HG03196 (cell line): Measurements from ENCODE around the gene SPRING1.
A peak's percentile ranks its signal among the peaks of the same experiment; 100 is the strongest.
"Not testable (repeated sequence)": the region's sequence is repeated elsewhere in the genome, so short reads cannot be mapped to it uniquely, and the experiment has no call there.

Experiments used
- ATAC-seq: cut with Tn5 transposase; IDR thresholded peaks from one replicate; pipeline ENCODE4 v1.9.1; 2021; ENCODE audit not compliant: unreplicated experiment

The SPRING1 gene, protein sequence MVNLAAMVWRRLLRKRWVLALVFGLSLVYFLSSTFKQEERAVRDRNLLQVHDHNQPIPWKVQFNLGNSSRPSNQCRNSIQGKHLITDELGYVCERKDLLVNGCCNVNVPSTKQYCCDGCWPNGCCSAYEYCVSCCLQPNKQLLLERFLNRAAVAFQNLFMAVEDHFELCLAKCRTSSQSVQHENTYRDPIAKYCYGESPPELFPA

DNA sequence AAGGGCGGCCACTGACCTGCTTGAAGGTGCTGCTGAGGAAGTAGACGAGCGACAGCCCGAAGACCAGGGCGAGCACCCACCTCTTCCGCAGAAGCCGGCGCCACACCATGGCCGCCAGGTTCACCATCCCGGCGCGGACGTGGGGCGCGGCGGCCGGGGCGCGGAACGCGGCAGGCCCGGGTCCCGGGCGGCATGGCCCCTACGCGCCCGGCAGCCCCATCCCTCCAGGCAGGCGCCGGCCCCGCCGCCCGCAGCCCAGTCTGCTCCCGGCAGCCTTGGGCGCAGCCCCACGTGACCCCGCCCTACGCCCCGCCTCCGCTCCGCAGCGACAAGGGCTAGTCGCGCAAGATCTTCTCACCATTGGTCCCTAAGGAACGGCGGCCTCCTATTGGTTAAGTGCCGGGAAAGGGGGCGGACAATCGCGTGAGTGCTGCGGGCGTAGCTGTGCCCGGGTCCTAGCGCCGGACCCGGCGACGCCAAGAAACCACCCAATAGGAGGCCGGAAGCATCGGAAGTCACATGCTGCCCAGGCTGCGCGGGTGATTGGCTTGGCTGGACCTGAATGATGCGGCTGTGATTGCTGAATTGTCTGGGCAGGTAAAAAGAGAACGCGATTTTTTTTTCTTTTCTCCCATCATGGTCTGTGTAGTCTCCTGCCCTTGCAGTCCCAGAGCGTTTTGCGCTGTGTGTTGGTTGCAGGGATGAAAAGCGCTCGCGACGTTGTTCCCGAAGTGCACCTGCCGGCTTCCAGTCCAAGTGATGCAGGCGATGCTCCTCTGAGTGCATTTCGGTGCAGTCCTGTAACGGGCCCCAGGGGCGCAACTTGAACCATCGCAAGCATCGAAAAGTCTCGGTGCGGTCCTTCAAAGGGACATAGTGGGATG is at the start of gene SPRING1, which contains the start of gene RNFT2:
TSS of gene SPRING1 (minus strand) at position 296 of the 884 bp plus-strand sequence. CDS start at position 127, 169 bp downstream.
TSS of gene RNFT2 (plus strand) at position 542 of the 884 bp plus-strand sequence. CDS start 2,183 bp downstream, outside the sequence.
- ATAC-seq: peak; percentile 97

DNA sequence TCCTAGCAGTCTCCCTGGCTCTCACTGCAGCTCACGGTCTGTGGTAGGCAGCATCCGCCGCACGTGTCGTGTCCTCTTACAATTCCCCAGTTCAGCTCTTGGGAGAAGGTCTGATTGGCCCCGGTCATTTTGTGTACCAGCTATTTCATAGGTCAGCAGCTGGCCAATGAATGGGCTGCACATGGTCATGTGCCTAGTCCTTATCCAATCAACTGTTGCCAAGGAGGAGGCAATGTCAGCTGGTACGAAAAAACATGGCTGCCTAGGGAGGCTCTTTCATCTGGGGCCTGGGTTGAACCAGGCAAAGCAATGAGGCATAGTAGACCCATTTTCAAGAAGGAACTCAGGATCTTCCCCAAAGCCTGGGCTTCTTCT is 46.4 kb upstream of the SPRING1 start:
- no peak for ATAC-seq

DNA sequence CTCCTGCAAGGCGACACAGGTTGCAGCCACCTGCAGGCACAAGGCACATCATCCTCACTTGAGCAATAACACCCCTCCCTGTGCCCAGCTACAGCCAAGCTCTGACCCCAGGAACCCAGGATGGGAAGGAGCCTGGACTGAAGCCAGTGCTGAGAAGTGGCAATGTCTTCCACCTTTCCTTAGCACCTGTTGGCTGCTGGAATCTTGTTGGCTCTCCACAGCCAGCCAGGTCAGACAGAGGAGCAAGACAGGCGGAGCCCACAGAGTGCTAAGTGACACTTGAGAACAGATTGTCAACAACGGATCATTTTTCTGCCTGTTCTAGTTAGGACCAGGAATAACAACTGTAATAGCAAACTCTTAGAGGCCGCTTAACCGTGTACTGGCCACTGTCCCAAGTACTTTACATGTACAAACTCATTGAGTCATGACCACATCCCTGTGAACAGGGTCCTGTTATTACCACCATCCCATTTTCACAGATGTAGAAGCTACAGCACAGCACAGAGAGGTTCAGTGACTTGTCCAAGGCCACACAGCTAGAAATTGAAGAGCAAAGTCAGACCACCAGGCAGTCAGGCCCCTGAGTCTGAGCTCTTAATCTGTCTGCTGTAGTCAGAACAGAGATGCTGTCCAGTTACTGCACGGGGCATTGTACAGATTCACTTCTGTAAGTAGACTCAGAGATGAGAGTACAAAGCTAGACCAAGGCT is 45.8 kb upstream of the SPRING1 start:
- no peak for ATAC-seq

DNA sequence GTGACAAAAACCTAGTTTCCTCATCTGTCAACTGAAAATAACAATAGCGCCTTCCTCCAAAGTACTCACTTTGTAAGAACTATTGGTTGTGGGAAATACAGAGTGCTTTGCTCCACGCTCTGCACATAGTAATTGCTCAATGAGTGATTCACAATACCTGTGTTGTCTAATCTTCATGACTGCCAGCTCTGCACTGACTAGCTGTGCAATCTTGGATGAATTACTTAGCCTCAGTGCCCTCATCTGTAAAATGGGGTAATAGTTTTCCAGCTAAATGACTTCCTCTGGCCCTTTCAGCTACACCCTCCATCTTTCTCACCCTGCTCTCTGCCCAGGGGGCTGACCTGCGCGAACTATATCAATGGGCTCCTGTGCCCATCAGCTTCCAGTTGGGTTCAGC is 43.1 kb upstream of the SPRING1 start:
- ATAC-seq: no peak

DNA sequence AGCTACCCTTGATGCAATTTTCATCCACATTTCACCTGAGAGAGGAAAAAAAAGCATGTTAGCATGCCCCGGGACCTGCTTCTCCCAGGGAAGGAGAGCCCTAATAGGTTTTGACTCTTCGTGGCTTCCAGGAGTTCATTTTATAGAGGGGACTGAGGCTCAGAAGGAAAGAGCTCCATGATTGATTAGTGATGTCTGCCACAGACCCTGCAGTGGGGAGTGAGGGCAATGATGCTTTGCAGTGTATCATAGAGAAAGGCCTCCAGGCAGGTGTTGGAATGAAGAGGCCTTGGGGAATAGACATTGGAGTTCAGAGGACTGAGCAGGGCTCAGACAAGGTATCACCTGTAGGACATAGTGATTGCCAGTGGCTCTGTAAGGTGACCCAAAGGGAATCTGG is 41.7 kb upstream of the SPRING1 start:
- ATAC-seq: no peak

DNA sequence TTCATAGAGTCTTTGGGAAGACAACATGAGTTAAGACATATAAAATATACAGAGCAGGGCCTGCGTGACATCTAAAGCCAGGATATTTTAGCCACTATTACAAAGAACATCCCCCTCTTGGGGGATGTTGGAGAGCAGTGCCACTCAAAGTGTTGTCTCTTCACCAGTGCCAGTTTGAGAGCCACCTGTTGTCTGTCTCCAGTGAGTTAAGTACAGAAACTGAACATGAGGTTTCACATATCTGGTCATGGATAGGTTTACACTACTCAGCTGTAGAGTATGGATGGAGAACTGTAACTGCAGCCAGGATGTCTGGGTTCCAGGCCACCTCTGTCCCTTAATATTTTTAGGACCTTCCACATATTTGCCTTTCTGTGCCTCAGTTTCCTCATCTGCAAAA is 39.4 kb upstream of the SPRING1 start:
- ATAC-seq: no peak

DNA sequence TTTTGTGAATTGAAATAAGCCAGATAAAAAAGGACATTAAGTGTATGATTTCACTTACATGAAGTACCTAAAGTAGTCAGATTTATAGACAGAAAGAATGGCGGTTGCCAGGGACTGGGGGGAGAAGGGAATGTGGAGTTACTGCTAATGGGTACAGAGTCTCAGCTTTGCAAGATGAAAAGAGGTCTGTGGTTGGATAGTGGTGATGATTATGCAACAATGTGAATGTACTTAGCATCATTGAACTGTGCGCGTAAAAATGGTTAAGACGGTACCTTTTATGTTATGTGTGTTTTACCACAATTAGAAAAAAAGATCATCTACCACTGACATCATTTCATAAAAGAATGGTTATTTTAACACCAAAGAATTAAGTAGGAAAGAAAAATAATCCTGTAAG is 36.2 kb upstream of the SPRING1 start:
- ATAC-seq: no peak

DNA sequence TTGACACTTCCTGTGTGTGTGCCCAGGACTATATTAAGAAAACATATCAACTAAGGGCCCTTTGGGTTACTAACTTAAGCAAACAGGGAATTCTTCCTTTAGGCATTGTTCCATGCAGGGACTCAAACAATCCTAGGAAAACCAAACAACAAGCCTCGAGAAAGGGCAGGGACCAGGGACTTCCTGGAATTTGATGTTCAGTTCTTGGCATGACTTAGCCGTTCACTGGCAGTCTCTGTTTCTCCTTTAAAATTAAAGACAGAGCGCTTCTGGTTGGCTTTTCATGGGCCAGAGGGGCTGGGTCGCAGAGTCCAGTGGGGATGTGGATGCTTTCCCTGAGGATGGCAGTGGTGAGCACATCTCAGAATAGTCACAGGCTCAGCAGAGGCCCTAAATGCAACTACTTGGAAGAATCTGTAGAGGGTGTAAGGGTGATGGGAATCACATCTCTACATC is 35.4 kb upstream of the SPRING1 start:
- no peak for ATAC-seq

DNA sequence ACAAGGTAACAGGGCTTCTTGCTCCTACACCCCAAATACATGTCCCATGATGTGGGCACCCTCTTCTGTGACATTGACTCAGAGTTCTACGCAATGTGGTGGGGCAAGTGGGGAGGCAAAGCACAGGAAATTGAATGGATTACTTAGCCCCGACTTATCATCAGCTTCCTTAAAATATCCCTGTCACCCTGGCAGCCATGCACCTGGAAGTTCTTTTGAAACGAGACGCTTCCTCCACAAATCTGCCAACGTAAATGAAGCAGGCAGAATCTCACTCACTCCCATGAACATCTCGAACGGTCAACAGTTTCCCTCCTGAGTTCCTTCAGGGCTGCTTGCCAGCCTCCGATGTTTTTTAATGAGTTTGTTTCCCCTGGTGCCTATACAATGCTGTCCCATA is 33.8 kb upstream of the SPRING1 start:
- ATAC-seq: no peak

DNA sequence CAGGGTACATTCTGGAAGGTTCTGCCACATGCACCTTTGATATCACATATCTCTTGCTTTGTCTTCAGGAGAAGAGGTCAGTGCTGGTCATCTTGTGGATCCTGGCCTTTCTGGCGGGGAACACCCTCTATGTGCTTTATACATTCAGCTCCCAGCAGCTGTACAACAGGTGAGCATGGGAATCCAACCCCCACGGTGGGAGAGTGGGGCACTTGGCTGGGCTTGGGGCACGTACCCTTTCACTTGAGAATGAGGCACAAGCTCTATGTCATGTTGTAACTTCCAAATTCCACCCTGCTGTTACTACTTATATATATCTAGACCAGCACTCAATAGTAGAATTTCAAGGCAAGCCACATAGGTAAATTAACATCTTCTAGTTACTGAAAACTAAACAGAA is 28.9 kb upstream of the SPRING1 start:
- ATAC-seq: no peak

DNA sequence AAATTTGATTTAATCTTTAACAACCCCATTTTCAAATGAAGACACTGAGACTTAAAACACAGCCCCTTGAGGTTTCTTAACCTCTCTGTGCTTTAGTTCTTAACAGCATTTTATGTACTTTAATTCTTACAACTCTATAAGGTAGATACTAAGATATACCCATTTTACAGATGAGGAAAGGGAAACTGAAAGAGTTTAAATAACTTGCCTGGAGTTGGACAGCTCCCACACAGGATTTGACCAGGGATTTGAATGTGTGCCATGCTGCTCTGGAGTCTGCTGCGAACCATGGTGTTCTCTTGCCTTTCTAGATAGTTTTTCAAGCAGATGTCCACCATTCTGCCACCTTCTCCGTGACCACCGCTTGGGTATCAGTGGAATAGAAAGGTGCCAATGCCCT is 28.4 kb upstream of the SPRING1 start:
- ATAC-seq: no peak

DNA sequence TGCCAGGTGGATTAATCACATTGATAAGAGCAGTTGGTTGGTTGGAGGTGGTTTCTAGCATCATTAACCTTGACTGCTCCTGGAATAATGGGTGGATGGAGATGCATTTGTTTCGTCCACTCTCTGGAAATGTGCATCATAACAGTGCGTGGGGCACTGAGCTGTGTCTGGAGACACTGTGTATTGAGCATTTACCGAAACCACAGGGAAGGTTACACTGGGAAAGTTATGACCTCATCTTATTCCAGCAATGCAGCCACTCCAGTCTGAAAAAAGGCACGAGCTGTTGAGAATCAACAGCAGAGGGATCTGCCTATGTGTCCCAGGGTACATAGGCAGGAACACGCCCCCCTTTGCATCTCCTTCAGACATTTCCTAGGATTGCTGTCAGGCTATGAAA is 27.4 kb upstream of the SPRING1 start:
- no peak for ATAC-seq

DNA sequence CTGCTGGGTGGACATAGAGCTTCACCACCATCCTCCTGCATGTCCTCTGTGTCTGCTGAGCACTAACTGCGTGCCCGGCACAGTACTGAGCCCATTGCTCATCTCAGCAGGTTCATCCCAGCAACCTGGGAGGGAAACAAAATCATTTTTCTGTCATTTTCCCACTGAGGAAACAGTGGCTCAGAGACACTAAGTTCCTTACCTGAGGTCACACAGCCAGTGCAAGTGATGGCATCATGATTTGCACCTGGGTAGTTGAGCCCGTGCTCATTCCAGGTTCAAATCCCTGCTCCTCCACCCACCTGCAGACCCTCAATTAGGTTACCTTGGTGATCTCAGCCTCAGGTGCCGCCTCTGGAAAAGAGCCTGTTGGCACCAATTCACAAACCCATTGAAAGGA is 23.6 kb upstream of the SPRING1 start:
- ATAC-seq: no peak

DNA sequence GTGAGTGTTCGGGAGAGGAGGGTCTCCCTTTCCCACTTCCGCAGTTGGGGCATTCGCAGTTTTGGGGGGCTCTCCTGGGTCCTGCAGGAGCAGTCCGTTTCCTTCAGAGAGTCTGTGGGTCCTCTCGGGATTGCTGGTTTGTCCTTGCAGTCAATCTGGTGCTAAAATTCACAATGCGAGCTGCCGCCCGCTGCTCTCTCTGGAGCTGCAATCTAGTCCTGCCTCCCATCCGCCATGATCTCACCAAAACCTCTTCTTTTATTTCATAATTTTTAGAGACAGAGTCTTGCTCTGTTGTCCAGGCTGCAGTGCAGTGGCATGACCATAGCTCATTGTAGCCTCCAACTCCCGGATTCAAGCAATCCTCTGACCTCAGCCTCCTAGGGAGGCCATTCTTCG is 22.8 kb upstream of the SPRING1 start:
- no peak for ATAC-seq

DNA sequence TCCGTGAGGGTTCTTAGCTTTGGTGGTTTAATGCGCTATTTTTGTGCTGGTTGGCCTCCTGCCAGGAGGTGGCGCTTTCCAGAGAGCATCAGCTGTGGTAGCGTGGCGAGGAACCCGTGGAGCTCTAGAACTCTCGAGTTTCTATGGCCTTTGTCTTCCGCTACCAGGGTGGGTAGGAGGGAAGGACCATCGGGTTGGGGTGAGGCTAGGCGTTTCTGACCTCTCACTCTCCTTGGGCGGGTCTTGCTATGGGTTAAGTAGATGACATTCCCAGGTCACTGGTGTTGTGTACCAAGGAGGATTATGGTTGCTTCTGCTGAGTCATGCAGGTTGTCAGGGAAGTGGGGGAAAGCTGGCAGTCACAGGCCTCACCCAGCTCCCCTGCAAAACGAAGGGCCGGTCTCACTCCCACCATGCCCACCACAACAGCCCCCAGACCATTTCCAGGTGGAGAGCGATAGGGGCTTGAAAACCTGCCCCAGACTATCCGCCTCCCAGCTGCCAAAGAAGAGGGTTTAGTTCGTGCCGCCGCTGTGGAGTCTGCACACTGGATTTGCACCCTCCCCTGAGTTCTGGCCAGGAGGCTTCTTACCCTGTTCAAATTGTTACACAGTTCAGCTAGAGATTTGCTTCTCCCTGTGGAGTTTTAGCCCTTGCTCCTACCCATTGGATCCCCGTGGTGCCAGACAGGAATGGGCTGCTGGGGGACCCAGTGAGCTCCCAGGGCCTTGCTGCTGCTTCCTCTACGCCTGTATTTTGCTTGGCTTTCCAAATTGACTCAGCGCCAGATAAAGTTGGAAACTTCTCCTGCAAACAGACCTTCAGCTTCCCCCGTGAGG is 22.1 kb upstream of the SPRING1 start:
- no peak for ATAC-seq

DNA sequence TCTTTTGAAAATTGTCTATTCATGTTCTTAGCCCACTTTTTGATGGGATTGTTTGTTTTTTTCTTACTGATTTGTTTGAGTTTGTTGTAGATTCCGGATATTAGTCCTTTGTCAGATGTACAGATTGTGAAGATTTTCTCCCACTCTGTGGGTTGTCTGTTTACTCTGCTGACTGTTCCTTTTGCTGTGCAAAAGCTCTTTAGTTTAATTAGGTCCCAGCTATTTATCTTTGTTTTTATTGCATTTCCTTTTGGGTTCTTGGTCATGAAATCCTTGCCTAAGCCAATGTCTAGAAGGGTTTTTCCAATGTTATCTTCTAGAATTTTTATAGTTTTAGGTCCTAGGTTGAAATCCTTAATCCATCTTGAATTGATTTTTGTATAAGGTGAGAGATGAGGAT is 16.9 kb upstream of the SPRING1 start:
- ATAC-seq: not testable (repeated sequence)

DNA sequence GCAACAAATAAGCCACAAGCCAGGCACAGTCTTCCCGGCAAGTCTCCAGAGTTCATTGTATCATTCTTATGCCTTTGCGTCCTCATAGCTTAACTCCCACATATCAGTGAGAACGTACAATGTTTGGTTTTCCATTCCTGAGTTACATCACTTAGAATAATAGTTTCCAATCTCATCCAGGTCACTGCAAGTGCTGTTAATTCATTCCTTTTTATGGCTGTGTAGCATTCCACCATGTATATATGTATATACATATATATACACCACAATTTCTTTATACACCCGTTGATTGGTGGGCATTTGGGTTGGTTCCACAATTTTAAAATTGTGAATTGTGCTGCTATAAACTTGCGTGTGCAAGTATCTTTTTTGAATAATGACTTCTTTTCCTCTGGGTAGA is 16.2 kb upstream of the SPRING1 start:
- ATAC-seq: not testable (repeated sequence)

DNA sequence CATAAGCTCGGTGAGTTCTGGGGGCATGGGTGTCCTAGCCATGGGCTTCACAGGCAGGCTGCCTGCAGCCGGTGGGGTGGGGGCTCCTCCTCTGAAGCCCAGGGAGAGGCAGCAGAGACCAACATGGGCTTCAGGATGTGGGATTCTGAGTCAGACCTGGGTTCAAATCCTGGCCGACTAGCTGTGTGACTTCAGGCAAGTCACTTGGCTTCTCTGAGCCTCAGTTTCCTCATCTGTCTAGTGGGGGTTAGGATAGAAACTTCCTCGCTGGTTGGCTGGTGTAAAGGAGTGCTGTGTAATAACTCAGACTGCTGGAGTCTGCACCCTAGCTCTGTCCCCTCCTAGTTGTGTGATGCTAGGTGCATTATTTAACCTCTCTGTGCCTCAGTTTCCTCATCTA is 12.4 kb upstream of the SPRING1 start:
- no peak for ATAC-seq

DNA sequence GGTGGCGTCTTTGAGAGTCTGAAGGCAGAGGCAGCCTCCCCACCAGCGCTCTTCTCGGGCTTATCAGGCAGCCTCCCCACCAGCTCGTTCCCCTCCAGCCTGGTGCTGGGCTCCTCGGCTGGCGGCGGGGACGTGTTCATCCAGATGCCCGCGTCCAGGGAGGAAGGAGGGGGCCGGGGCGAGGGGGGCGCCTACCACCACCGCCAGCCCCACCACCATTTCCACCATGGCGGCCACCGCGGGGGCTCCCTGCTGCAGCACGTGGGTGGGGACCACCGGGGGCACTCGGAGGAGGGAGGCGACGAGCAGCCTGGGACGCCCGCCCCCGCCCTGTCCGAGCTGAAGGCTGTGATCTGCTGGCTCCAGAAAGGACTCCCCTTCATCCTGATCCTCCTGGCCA is 12.0 kb upstream of the SPRING1 start:
- no peak for ATAC-seq

DNA sequence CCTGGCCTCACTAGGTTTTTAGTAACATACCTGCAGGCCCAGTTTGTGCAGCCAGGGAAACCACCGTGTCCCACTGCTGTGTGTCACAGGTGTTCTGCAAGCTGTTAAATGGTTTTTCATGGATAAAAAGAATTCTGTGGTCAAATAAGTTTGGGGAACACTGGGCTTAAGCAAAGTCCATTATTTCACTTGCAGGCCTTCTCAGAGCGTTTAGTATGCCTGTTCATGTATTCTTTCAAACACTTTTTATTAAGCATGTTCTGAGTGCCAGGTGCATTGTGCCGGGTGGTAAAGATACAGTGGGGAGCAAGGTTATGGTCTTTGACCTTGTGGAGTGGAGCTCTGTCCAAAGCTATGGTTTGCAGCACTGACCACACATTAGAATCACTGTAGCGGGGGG is 7.7 kb upstream of the SPRING1 start:
- ATAC-seq: no peak

DNA sequence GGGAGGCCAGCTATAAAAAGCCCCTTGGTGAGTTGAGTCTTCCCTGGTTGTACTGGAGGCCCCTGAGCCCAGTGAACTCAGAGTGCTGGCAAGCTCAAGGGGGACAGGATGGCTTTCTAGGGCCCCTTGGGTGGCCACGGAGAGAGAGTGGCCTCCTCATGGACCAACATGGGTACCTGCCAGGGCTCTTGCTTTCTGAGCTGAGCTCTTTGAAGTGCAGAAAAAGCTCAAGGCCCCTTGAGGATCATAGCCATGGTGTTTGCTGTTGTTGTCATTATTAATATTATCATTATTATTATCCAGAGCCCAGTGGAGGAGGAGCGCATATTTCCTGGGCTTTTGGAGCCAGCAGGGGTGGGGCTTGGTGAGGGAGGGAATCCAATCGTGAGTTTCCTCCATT is 6.9 kb upstream of the SPRING1 start:
- no peak for ATAC-seq
